Loucy (cell line): Measurements from ENCODE around the gene SARM1.

Experiments
- H2AFZ ChIP-seq: fragments of 200-600 bp; sonication (generic); 2 replicates; pipeline ENCODE4 v1.6.0; 2016; ENCODE audit warnings: antibody characterized with exemption, mild to moderate bottlenecking, low read length, moderate library complexity
- H3F3A ChIP-seq: fragments of 200-600 bp; 2 replicates; pipeline ENCODE4 v1.6.0; 2016; ENCODE audit warnings: antibody characterized with exemption, low read depth, mild to moderate bottlenecking
- H3K27me3 ChIP-seq: fragments of 200-600 bp; sonication (generic); 2 replicates; pipeline ENCODE4 v1.6.1; 2014; ENCODE audit warnings: low read length, mild to moderate bottlenecking; ENCODE audit not compliant: insufficient read depth, poor library complexity, severe bottlenecking
- H3K36me3 ChIP-seq: fragments of 200-600 bp; sonication (generic); 2 replicates; pipeline ENCODE4 v1.6.1; 2016; ENCODE audit warnings: low read length; ENCODE audit not compliant: insufficient read depth
- H3K4me1 ChIP-seq: fragments of 200-600 bp; sonication (generic); 2 replicates; pipeline ENCODE4 v1.5.1; 2014; ENCODE audit warnings: low read length, mild to moderate bottlenecking; ENCODE audit not compliant: insufficient read depth, poor library complexity, severe bottlenecking
- H3K4me2 ChIP-seq: fragments of 200-600 bp; sonication (generic); 2 replicates; pipeline ENCODE4 v1.6.0; 2014; ENCODE audit warnings: antibody characterized with exemption, low read length, low read depth, mild to moderate bottlenecking; ENCODE audit not compliant: poor library complexity, severe bottlenecking
- H3K4me3 ChIP-seq: fragments of 200-600 bp; sonication (generic); 2 replicates; pipeline ENCODE4 v1.5.1; 2014; ENCODE audit warnings: low read length, mild to moderate bottlenecking, mixed read lengths; ENCODE audit not compliant: poor library complexity, severe bottlenecking
- H3K79me2 ChIP-seq: fragments of 200-600 bp; sonication (generic); 2 replicates; pipeline ENCODE4 v1.6.1; 2014; ENCODE audit warnings: low read length; ENCODE audit not compliant: insufficient read depth
- H3K9ac ChIP-seq: fragments of 200-600 bp; sonication (generic); 2 replicates; pipeline ENCODE4 v1.6.0; 2014; ENCODE audit warnings: mild to moderate bottlenecking, low read depth, low read length, moderate library complexity; ENCODE audit not compliant: poor library complexity, severe bottlenecking
- H3K9me2 ChIP-seq: fragments of 200-600 bp; sonication (generic); replicated peaks from 2 replicates; pipeline ENCODE4 v1.6.1; 2016; ENCODE audit warnings: low read depth, low read length, mixed read lengths
- H3K9me3 ChIP-seq: fragments of 200-600 bp; sonication (generic); 2 replicates; pipeline ENCODE4 v1.6.1; 2014; ENCODE audit warnings: mild to moderate bottlenecking, antibody characterized with exemption, low read length, low read depth; ENCODE audit not compliant: insufficient read depth
- H4K20me1 ChIP-seq: fragments of 200-600 bp; sonication (generic); 2 replicates; pipeline ENCODE4 v1.6.0; 2014; ENCODE audit warnings: antibody characterized with exemption, low read length, mild to moderate bottlenecking; ENCODE audit not compliant: insufficient read depth, poor library complexity, severe bottlenecking
- CTCF ChIP-seq: fragments of 200-600 bp; sonication (generic); conservative IDR thresholded peaks from 2 replicates; pipeline ENCODE4 v1.5.1; 2014; ENCODE audit warnings: mild to moderate bottlenecking, antibody characterized with exemption, low read length
- EZH2phosphoT487 ChIP-seq: fragments of 200-600 bp; IDR thresholded peaks from 2 replicates; pipeline ENCODE4 v1.6.1; 2018; ENCODE audit warnings: antibody characterized with exemption, mild to moderate bottlenecking, moderate library complexity, borderline replicate concordance

The SARM1 gene

GRCh38 chr17:28347261-28347891 lies 24.1 kb upstream of the SARM1 start:
- H3K27me3 ChIP-seq, result no peaks in the 10 kb centered on the region
- peaks cover 46% of the 10 kb centered on the region; the same call in 1 of the 2 replicates for H3K36me3 ChIP-seq
- H4K20me1 ChIP-seq, result no peaks in the 10 kb centered on the region
- no peaks in the 10 kb centered on the region for H3K4me1 ChIP-seq
- TF ChIP-seq CTCF (no peak), EZH2phosphoT487 (no peak)
- no peak overlapping the region for H3K9ac ChIP-seq
- no peaks in the 10 kb centered on the region for H3F3A ChIP-seq
- no peak overlapping the region for H3K4me3 ChIP-seq
- H3K4me2 ChIP-seq, result no peak overlapping the region
- no peaks in the 10 kb centered on the region for H3K9me2 ChIP-seq
- no peak overlapping the region for H2AFZ ChIP-seq
- H3K9me3 ChIP-seq, result no peaks in the 10 kb centered on the region
- no peaks in the 10 kb centered on the region for H3K79me2 ChIP-seq

GRCh38 chr17:28348979-28349378 lies 22.5 kb upstream of the SARM1 start:
- H3F3A ChIP-seq, result no peaks in the 10 kb centered on the region
- H4K20me1 ChIP-seq, result no peaks in the 10 kb centered on the region
- no peak overlapping the region for H3K9ac ChIP-seq
- H3K36me3 ChIP-seq, result peaks cover 48% of the 10 kb centered on the region; the same call in 1 of the 2 replicates
- H3K4me2 ChIP-seq, result no peak overlapping the region
- no peaks in the 10 kb centered on the region for H3K9me3 ChIP-seq
- no peak overlapping the region for H2AFZ ChIP-seq
- no peak overlapping the region for H3K4me3 ChIP-seq
- no peaks in the 10 kb centered on the region for H3K27me3 ChIP-seq
- H3K9me2 ChIP-seq, result no peaks in the 10 kb centered on the region
- no peaks in the 10 kb centered on the region for H3K4me1 ChIP-seq
- TF ChIP-seq CTCF (no peak), EZH2phosphoT487 (no peak)
- no peaks in the 10 kb centered on the region for H3K79me2 ChIP-seq

- Histone ChIP-seq H3K4me3 (no peak overlapping the region), H3F3A (no peaks in the 10 kb centered on the region), H2AFZ (no peak overlapping the region), H3K9me2 (no peaks in the 10 kb centered on the region), H3K9me3 (no peaks in the 10 kb centered on the region), H3K4me1 (no peaks in the 10 kb centered on the region), H3K36me3 (peaks cover 48% of the 10 kb centered on the region; the same call in 1 of the 2 replicates), H3K9ac (no peak overlapping the region), H4K20me1 (no peaks in the 10 kb centered on the region), H3K27me3 (no peaks in the 10 kb centered on the region), H3K79me2 (peaks cover 6% of the 10 kb centered on the region; the same call in 1 of the 2 replicates), H3K4me2 (no peak overlapping the region)
- TF ChIP-seq CTCF (no peak), EZH2phosphoT487 (no peak)
Measured at GRCh38 chr17:28350271-28350670, 21.2 kb upstream of the SARM1 start.
